ENCODE measurements around the gene IQCM.
"Not testable (repeated sequence)": the region's sequence is repeated elsewhere in the genome, so short reads cannot be mapped to it uniquely, and the experiment has no call there.

The IQCM gene

DNA sequence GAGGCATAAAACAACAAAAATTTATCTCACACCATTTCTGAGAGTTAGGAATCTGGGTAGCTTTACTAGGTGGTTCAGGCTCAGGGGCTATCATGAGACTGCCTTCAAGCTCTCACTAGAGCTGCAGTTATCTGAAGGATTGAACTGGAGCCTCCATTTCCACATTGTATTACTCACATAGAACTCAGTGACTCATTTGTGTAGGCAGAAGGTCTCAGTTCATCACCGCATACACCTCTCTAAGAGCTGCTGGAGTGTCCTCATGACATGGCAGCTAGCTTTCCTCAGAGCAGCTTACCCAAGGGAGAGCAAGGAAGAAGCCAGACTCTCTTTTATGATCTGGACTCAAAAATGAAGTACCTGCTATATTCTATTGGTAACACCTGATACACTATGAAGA lies 389.2 kb downstream of the IQCM start:
- DNase-seq = no peak

DNA sequence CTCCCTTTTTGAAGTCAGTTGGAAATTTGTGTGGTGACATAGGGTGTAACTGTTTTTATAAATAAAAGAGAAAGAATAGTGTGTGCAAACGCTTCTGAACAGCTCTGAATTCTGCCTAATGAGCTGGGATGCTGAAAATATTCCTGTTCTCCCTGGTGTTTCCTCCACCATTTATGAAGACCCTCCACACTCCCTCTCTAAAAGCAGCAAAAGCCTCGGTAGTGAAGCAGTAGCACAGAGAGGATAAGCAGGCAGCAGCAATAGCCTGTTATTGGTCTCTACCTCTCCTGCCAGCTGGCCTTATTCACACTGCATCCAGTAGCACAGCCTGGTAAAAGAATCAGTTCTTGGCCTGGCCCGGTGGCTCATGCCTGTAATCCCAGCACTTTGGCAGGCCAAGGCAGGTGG lies 406.1 kb downstream of the IQCM start:
- no peak for DNase-seq

DNA sequence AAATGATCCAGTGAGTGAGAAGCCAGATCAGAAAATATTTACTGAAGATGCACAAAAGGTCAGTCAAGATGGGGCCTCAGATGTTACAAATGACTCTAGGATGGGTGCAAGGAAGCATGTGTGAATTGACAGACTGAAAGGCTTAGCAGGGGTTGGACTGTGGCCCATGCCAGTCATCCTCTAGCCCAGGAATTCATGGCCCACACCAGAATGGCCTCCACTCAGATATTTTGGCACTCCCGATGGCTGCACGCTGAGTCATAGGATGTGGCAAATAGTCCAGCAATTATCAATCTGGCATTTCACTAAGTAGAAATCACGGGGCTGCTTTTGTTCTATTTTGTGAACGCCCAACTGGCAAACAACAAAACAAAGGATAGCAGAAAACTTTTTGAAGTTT lies 406.5 kb downstream of the IQCM start:
- peak; percentile 2 for DNase-seq

DNA sequence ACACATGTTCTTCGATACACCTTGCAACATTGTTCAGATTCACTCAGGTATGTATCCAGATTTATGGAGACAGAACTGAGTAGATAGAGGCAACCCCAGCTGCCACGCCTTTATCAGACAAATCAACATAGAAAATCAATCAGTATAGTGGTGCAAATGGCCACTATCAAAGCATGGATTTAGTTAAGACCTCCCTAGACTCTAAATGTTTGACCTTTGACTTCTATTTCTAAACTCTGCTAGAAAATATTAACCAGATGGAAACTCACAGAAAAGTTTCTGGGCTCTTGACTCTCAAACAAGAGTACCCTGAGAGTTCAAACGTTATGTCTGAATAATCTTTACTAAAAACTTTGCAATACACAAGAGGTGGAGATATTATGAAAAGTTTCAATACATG lies 411.5 kb downstream of the IQCM start:
- no peak for DNase-seq

DNA sequence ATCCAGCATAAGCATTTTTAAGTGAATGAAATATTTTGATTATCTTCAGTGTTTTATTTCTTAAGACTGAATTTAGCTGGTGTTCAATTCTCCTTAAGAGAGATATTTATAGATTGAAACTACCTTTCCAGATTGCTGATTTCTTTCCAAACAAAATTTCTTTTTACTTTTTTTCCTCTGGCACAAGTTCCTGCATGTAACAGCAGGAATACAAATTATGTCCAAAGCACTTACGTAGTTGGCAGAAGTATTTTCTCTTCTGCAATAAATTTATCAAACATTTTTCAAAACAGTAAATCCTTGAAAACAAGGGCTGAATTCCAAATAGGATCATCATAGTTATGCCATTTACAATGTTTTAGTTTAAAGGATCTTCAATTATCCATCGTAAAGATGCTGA lies 412.6 kb downstream of the IQCM start:
- no peak for DNase-seq

DNA sequence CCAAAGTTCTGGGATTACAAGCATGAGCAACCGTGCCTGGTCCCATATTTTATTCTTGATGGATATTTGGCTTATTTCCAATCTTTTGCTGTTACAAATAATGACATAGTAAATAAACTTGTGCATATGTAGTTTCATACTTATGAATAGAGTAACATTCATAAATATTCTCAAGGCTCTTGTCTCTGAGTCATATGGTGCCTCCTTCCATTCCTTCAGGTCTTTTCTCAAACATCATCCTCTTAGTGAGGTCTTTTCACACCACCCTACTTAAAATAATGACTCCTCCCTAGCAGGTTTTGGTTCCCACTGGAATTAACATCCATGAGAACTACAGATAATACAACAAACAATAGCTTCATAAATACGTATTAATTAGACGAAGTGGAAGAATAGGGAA lies 416.6 kb downstream of the IQCM start:
- no peak for DNase-seq

DNA sequence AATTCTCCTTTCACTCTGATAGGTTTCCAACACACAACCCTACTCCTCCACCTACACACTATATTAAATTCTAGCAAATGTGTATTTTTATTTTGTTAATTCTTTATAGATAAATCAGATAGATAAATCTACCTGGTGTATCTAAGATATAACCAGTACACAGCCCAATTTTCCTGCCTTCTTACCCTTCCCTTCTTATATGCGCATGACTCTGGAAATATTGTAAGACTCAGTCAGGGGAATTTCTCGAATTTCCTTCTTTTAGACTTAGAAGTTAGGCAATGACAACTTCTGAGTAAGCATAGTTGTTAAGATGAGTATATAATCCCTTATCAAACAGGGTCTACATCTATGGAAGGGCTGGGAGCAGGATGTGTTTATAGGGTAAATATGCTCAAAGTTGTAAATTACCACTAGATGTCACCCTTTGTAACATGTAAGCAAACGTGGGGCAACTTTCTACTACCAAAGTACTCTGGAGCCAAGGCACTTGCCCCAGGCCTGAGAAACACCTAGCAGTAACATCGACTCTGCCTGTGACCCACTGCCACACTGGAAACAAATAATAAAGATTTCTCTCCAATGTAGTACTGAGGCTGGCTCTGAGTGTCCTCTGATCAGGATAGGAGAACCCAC lies 444.7 kb downstream of the IQCM start:
- DNase-seq = peak; percentile 63

DNA sequence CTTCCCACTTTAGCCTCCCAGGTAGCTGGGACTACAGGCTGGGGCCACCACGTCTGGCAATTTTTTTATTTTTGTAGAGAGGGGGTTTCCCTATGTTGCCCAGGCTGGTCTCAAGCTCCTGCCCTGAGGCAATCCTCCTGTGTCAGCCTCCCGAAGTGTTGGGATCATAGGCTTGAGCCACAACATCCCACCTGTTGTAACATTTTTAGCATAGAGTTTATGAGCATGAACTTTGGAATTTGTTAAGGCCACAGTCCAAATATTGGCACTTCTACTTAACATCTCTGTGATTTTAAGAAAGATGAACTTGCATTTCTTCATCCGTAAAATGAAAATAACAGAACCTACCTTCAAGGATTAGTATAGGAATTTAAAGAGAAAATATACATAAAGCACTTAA lies 445.6 kb downstream of the IQCM start:
- DNase-seq = no peak

DNA sequence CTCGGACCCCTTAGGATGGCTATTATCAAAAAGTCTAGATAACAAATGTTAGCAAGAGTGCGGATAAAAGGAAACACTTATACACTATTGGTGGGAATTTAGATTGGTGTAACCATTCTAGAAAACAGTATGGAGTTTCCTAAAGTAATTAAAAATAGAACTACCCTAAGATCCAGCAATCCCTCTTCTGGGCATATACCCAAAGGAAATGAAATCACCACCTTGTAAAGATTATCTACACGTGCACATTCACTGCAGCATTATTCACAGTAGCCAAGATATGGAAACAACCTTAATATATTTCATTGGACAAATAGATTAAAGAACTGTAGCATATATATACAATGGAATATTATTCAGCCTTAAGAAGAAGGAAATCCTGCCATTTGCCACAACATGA lies 462.4 kb downstream of the IQCM start:
- DNase-seq = no peak

DNA sequence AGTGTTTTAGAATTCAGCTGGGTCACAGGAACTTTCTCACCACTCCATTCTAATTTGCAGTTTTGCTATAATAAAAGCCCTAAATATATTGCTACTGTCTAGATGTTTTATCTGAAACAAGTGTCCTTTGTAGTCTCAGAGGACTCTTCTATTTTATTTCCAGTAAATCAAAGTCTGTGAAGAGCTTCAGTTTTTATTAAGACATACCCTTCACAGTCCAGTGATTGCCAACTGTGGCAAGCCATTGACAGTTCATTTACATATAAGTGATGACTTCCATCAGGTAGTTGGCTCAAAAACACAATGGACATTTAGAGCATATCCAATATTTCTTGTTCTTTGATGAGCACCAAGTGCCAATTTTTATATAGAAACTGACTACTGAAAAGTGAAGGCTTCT lies 466.1 kb downstream of the IQCM start:
- no peak for DNase-seq

DNA sequence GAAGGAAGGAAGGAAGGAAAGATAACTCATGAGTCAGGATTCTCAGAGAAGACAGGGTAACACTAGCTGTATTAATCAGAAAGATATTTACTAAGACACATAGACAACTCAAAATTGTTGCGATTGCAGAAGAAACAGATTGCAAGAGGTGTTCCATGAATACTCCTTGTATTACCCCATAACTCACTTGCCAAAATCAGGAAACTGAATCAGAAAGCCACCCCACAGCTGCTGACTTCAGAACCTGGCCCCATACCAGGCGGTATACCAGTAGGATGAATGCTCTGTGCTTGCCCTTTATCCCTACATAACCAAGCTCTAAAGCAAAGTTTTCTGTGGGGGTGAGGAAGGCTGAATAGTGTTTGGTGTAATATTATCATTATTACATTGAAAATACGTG lies 468.5 kb downstream of the IQCM start:
- DNase-seq = no peak

DNA sequence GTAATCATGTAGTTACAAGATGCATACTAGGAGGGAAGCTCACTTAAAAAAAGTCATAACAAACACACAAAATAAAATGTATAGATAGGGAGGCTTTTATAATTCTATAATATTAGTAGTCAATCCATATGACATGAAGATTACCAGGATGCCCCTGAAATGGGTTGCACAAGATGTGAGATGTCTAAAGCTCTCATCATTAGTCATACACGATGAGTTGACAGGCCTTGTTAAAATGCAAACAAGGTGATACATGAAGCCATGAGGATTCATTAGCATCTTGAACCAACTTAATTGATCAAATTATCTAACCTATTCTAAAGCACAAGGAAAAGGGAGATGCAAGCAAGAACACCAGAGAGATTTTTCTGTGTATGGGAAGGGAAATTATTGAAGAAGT lies 470.2 kb downstream of the IQCM start:
- DNase-seq = no peak

DNA sequence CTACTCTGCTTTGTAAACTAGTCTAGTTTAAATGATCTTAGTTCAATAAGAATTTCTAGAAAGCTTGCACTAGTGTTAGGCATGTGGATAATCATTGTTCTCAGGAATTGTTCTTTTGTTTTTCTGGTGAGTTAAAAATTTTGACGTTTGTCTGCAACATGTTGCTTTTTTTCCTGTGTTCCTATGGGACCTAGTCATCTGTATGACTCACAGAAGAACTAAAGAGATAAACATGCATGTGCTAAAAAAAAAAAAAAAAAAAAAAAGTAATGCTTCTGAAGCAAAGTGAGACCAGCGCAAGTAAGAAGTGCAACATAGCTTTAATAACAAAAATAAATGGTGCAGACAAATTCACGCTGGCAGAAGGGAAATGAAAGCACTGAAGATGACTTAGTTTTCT lies 471.2 kb downstream of the IQCM start:
- peak; percentile 45 for DNase-seq

DNA sequence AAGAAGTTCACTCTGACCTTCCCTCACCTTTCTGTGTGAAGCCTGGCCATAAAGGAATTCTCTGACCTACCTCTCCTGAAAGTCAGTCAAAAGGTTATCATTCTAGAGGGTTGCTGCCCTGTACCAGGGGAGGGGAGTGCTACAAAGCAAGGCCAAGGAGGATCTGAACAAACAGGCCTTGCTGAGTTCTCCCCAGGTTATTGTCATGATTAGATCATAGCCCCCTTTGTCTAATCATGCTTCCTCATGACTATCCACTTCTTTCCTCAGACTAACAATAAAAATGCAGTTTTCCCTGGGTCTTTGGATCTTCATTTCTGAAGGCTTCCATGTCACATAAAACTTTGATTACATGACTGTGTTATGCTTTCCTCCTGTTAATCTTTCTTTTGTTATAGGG lies 472.0 kb downstream of the IQCM start:
- no peak for DNase-seq

DNA sequence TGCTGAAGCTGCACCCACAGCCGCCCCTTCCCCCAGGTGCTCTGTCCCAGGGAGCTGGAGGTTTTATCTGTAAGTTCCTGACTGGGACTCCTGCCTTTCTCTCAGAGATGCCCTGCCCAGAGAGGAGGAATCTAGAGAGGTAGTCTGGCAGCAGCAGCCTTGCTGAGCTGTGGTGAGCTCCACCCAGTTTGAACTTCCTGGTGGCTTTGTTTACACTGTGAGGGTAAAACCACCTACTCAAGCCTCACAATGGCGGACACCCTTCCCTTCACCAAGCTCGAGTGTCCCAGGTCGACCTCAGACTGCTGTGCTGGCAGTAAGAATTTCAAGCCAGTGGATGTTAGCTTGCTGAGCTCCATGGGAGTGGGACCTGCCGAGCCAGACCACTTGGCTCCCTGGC lies 474.5 kb downstream of the IQCM start:
- DNase-seq = not testable (repeated sequence)

DNA sequence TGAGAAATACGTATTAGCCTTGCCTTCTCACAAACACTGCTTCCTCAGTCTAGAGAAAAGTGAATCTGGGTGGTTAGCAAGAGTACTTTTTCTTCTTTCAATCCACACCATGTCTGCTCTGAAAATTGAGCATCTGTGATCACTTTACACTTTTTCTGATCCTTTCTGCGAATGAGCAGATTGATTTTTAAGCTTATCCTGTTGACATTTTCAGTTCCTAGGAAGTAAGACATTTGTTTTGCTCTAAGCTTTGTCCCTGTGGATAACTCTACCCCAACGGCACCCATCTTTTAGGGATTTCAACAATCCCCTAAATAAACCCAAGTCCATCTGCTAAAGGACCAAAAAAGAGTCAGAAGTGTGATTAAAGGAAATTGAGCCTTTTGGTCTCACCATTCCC lies 487.5 kb downstream of the IQCM start:
- no peak for DNase-seq

DNA sequence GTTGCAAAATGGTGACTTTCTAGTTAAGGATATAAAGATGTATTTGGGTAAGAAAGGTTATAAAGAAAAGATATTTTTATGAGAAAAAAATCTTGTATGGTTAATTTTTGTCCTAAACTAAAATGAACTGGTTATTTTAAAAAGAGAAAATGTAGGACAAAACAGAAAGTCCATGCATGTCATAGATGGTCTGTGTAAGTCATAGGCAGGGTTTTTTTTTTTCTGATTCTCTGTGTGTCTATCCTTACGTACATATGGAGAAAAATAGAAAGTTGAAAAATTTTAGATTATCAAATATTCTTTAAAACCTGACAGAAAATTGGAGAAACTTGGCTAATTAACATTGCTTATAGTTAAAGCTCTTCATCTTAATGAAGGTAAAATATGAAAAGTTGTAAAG lies 493.4 kb downstream of the IQCM start:
- no peak for DNase-seq

DNA sequence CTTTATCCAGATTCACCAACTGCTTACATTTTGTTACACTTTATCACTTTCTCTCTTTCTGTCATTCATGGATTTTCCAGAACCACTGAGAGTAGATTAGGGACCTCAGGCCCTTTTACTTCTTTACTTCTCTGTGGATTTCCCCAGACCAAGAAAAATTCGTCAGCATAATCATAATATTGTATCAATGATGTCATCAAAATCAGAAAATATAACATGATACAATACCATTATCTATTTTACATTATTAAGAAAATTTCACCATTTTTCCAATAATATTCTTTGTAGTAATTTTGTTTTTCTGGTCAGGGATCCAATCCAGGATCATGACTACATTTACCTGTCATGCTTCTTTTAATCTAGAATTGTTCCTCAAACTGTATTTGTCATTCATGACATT lies 494.2 kb downstream of the IQCM start:
- no peak for DNase-seq

DNA sequence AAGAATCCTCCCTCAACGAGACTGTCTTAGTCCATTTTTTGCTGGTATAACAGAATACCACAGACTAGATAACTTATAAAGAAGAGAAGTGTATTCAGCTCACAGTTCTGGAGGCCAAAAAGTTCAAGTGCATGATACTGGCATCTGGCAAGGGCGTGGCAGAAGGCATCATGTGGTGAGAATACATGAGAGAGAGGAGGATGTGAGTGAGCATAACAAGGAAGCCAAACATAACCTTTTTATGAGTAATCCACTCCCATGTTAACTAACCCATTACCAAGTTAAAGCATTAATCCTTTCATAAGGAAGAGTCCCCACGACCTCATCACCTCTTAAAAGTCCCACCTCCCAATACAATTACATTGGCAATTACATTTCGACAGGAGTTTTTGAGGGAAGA lies 504.6 kb downstream of the IQCM start:
- DNase-seq = no peak

DNA sequence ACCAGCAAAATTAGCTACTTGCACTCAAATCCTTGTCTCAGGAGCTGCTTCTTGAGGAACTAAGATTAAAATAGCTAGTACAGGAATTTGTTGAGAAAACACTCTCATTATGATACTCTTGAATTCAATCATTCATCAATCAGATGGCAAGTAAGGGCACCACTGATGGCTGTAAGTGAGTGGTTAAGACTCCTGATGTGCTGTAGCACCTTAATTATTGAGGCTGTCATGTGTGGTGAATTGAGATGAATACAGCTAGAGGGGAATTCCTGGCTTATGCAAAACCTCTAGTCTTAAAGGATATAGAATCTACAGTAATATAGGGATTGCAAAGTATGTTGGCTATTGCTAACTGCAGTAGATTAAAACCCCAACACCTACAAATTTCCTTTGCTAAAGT lies 509.1 kb downstream of the IQCM start:
- no peak for DNase-seq

Measured in kidney glomerular epithelial cell (primary cell).